IMR-90 (cell line): ENCODE data around the gene HOATZ. TPM values are rescaled to one million over a fixed set of nuclear protein-coding genes. Genes with fewer than 3 reads are reported as not detected.
A peak's percentile ranks its signal among the peaks of the same experiment; 100 is the strongest.

Source experiments
- polyA plus RNA-seq, 3 experiments: library from polyadenylated mRNA; depleted of rRNA; stranded (reverse); fragments of >200 nt; gene quantifications; 2 replicates each; pipeline ENCODE4 v1.2.3, GENCODE V29; 2012; ENCODE audit warnings: low replicate concordance in 1 of 3
- total RNA-seq: library from RNA; depleted of rRNA; stranded (reverse); fragments of >200 nt; gene quantifications from 2 replicates; pipeline ENCODE4 v1.2.3, GENCODE V29; 2012
- TF ChIP-seq, protein P1 (sequence below): conservative IDR thresholded peaks from 2 replicates; pipeline ENCODE4 v1.5.1; 2012; ENCODE audit warnings: mild to moderate bottlenecking, low read depth, low read length, improper control_type of control experiment

HOATZ gene
- total and polyA plus RNA-seq, 2 of the 4 experiments (the other 2 are of a cell fraction) = not detected

DNA sequence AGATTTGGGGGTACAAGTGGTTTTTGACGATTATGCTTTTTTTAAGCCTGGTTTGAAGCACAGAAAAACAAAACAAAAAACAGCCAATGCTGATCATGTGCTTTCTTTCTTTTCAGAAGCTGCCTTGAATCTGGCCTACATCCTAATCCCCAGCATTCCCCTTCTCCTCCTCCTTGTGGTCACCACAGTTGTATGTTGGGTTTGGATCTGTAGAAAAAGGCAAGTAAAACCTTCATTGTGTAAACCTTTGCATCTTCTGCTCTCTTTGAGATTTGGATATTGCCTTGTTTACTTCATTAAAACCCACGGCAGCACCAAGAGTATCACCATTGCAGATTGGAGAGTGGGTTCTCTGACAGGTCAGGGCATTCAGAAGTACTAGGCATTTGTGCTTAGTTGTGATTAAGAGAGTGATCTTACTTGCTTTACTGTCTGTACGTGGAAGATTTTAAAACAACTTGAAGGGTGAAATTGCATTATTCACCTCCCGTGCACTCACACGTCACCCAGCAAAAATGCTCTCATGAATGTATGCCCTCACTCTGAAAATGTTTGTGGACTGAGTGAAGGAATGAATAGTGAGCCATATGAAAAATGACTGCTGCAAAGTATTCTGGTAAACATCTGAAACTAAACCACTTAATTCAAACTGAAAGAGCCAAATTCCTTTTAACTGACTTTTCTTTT, 43.0 kb downstream of the HOATZ start (continued):
- TF ChIP-seq, protein P1, sequence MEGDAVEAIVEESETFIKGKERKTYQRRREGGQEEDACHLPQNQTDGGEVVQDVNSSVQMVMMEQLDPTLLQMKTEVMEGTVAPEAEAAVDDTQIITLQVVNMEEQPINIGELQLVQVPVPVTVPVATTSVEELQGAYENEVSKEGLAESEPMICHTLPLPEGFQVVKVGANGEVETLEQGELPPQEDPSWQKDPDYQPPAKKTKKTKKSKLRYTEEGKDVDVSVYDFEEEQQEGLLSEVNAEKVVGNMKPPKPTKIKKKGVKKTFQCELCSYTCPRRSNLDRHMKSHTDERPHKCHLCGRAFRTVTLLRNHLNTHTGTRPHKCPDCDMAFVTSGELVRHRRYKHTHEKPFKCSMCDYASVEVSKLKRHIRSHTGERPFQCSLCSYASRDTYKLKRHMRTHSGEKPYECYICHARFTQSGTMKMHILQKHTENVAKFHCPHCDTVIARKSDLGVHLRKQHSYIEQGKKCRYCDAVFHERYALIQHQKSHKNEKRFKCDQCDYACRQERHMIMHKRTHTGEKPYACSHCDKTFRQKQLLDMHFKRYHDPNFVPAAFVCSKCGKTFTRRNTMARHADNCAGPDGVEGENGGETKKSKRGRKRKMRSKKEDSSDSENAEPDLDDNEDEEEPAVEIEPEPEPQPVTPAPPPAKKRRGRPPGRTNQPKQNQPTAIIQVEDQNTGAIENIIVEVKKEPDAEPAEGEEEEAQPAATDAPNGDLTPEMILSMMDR = peak; percentile 18; the same call in 1 of the 2 replicates
